ENCODE results near the gene SMG6. TPM values are rescaled to one million over a fixed set of nuclear protein-coding genes. Genes with fewer than 3 reads are reported as not detected.

SMG6 gene
- total RNA-seq, 1 experiment from 2014 or later, result 28.6 TPM

DNA sequence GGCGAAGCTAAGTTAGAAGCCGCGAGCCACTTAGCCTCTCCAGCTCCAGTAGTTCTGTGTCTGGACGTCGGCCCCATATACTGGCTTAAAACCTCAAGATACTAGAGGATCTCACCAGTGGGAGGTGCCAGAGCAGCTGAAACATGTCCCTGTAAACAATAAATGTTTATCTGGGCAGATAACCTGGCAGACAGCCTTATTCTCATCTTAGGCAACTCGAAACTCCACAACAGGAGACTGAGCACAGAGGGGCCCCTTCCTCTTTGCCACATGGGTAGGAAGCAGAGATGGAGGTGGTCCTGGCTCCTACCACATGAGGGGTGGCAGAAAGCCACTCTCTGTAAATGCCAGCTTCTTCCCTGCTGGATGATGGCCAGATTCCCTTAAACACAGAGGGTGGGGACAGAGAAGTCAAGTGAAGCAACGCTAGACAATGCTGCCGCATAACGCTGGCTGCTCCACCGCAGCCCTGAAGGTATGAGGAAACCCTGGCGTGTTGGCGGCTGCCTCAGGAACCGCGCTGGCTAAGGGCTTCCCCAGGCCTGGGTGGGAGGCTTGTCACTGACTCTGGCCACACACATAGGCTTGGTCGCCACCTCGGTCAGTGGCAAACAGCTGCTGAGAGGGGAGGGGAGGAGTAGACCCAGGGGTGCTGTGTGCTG, 180.8 kb downstream of the SMG6 start:
- no peak overlapping the region for H3T11ph ChIP-seq (ENCODE audit: low read length)
- H4K5ac ChIP-seq (ENCODE audit: insufficient read length, low read depth, low read length), result no peak overlapping the region
- no peak overlapping the region for H3K56ac ChIP-seq (ENCODE audit: insufficient read length, low read depth, low read length)
- Mint-ChIP-seq H3K36me3 (ENCODE audit: insufficient read depth in 1 of 3, low read depth in 3 of 3) (peaks cover 0 to 5% (median 4%) of the 10 kb centered on the region in 3 experiments; a peak in 3 of 7 replicates), H3K27ac (peak overlapping the region in 2 of 3 experiments; percentile 27 to 41; a peak in 4 of 7 replicates), H3K4me1 (peaks cover 31 to 32% of the 10 kb centered on the region in 2 experiments), H3K9me3 (no peaks in the 10 kb centered on the region), H3K27me3 (ENCODE audit: low read depth) (no peaks in the 10 kb centered on the region), H3K4me3 (no peak overlapping the region)
- no peak overlapping the region for H3K18ac ChIP-seq (ENCODE audit: insufficient read length, low read depth, low read length)
- no peak for DNase-seq
- H3K79me2 ChIP-seq (ENCODE audit: insufficient read depth, low read length), result no peaks in the 10 kb centered on the region
- H2BK15ac ChIP-seq (ENCODE audit: low read depth, low read length), result no peak overlapping the region
- no peak overlapping the region for H2BK20ac ChIP-seq (ENCODE audit: low read depth, low read length, poor library complexity, severe bottlenecking)
- H4K8ac ChIP-seq (replicated peaks; ENCODE audit: insufficient read length, low read depth, low read length), result no peak overlapping the region
- no peak overlapping the region for H3K14ac ChIP-seq (ENCODE audit: insufficient read depth, low read length)
- no peak overlapping the region for H2BK12ac ChIP-seq (ENCODE audit: insufficient read length, low read depth, low read length)
- H3K4ac ChIP-seq (ENCODE audit: low read depth, low read length), result no peak overlapping the region
- H3K4me1 ChIP-seq (ENCODE audit: insufficient read depth, low read length), result no peaks in the 10 kb centered on the region
- H3K27ac ChIP-seq (ENCODE audit: insufficient read length, low read depth, low read length), result no peak overlapping the region
- no peak overlapping the region for H2BK120ac ChIP-seq (ENCODE audit: low read depth, low read length, poor library complexity, severe bottlenecking)
- no peak overlapping the region for H3K23ac ChIP-seq (ENCODE audit: insufficient read length, low read depth, low read length)
- no peak overlapping the region for H3K4me2 ChIP-seq (ENCODE audit: insufficient read depth, insufficient read length, low read length)
- H3K27me3 ChIP-seq (ENCODE audit: insufficient read depth, low read length), result no peaks in the 10 kb centered on the region
- H4K20me1 ChIP-seq (ENCODE audit: control insufficient read depth, insufficient read depth, insufficient read length), result no peaks in the 10 kb centered on the region
- no CpG with 5 or more reads among the region's 16 CpGs for WGBS (ENCODE audit: extremely low coverage, insufficient read length, low lambda C conversion rate)
- H3K79me1 ChIP-seq (ENCODE audit: insufficient read depth, low read depth, low read length, poor library complexity, severe bottlenecking), result no peaks in the 10 kb centered on the region
- H2AFZ ChIP-seq (ENCODE audit: low read length), result no peak overlapping the region
- H3K9ac ChIP-seq (ENCODE audit: extremely low read depth, insufficient read length, low read length), result no peak overlapping the region
- H2BK5ac ChIP-seq (ENCODE audit: insufficient read length, low read length), result no peak overlapping the region
- no peak overlapping the region for H2AK5ac ChIP-seq (ENCODE audit: insufficient read length, low read length)
- TF ChIP-seq, protein P1, sequence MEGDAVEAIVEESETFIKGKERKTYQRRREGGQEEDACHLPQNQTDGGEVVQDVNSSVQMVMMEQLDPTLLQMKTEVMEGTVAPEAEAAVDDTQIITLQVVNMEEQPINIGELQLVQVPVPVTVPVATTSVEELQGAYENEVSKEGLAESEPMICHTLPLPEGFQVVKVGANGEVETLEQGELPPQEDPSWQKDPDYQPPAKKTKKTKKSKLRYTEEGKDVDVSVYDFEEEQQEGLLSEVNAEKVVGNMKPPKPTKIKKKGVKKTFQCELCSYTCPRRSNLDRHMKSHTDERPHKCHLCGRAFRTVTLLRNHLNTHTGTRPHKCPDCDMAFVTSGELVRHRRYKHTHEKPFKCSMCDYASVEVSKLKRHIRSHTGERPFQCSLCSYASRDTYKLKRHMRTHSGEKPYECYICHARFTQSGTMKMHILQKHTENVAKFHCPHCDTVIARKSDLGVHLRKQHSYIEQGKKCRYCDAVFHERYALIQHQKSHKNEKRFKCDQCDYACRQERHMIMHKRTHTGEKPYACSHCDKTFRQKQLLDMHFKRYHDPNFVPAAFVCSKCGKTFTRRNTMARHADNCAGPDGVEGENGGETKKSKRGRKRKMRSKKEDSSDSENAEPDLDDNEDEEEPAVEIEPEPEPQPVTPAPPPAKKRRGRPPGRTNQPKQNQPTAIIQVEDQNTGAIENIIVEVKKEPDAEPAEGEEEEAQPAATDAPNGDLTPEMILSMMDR (conservative IDR thresholded peaks at IDR 0.05), result no peak
- H3K9me3 ChIP-seq (ENCODE audit: control insufficient read depth, low read depth, low read length), result no peaks in the 10 kb centered on the region
- no peak overlapping the region for H4K91ac ChIP-seq (ENCODE audit: insufficient read length, low read depth, low read length)
- H3K23me2 ChIP-seq (ENCODE audit: insufficient read length, low read depth, low read length, poor library complexity, severe bottlenecking), result no peaks in the 10 kb centered on the region
